B cell (primary cell): Measurements from ENCODE around the gene DLG2. TPM values are rescaled to one million over a fixed set of nuclear protein-coding genes. Genes with fewer than 3 reads are reported as not detected.

Experiments
- ATAC-seq: fragments of 200-7000 bp; cut with Tn5 transposase; one replicate; pipeline ENCODE4 v1.10.0; 2021; ENCODE audit warnings: low read depth, mild to moderate bottlenecking, moderate number of reproducible peaks, moderate library complexity
- CTCF ChIA-PET: fragments of 350-600 bp; sonication (Branson Sonifier 250); formaldehyde crosslinking; loops from one replicate; lab custom pipeline; 2021; ENCODE audit warnings: antibody characterized with exemption, inconsistent platforms; lab: Charles Lee
- POLR2A ChIA-PET: fragments of 350-600 bp; sonication (Branson Sonifier 250); formaldehyde crosslinking; loops from one replicate; lab custom pipeline; 2021; ENCODE audit warnings: antibody characterized with exemption; lab: Charles Lee
- DNase-seq: peaks from one replicate; pipeline ENCODE4 v3.0.0; 2013
- H2AFZ ChIP-seq: 2 replicates; pipeline ENCODE4 v1.6.1; 2012; ENCODE audit warnings: mild to moderate bottlenecking, low read depth, low read length; ENCODE audit not compliant: insufficient read depth, poor library complexity, severe bottlenecking
- H3K27ac ChIP-seq, 2 donors: 1 replicate in 1 of 2; 2 replicates in 1 of 2; pipeline ENCODE4 v1.5.1; 2012 to 2013; ENCODE audit warnings: low read length in 2 of 2, mild to moderate bottlenecking in 2 of 2, moderate library complexity in 1 of 2
- H3K27me3 ChIP-seq, 4 experiments: fragments of 200-600 bp in 1 of 4; sonication (generic) in 1 of 4; replicated peaks in 1 of 4; 1 replicate in 2 of 4; 2 replicates in 2 of 4; pipeline versions ENCODE4 v1.6.1 to v1.7.0; 2013 to 2016; ENCODE audit warnings: low read length in 3 of 4, mild to moderate bottlenecking in 2 of 4, mixed read lengths in 1 of 4, moderate library complexity in 1 of 4; ENCODE audit not compliant: insufficient read depth in 4 of 4, control insufficient read depth in 3 of 4; ENCODE audit errors: control extremely low read depth in 1 of 4
- H3K36me3 ChIP-seq, 2 experiments: replicated peaks in 1 of 2; 1 replicate in 1 of 2; 2 replicates in 1 of 2; pipeline versions ENCODE4 v1.6.1 to v1.7.1; 2013; ENCODE audit warnings: low read length in 1 of 2; ENCODE audit not compliant: insufficient read depth in 2 of 2, control insufficient read depth in 1 of 2; ENCODE audit errors: control extremely low read depth in 1 of 2, extremely low read depth in 1 of 2
- H3K4me1 ChIP-seq, 2 donors: fragments of 200-600 bp in 1 of 2; sonication (generic) in 1 of 2; 1 replicate in 1 of 2; 2 replicates in 1 of 2; pipeline versions ENCODE4 v1.5.1 to v1.6.1; 2013 to 2017; ENCODE audit warnings: low read length in 2 of 2; ENCODE audit not compliant: control insufficient read depth in 2 of 2, insufficient read depth in 2 of 2
- H3K4me2 ChIP-seq: replicated peaks from 2 replicates; pipeline ENCODE3; 2012; ENCODE audit warnings: mild to moderate bottlenecking, low read depth, low read length; ENCODE audit not compliant: poor library complexity, severe bottlenecking
- H3K4me3 ChIP-seq, 5 experiments: fragments of 200-600 bp in 1 of 5; sonication (generic) in 1 of 5; 1 replicate in 3 of 5; 2 replicates in 2 of 5; pipeline versions ENCODE4 v1.5.1 to v1.7.0; 2011 to 2016; ENCODE audit warnings: low read length in 4 of 5, mild to moderate bottlenecking in 4 of 5, low read depth in 2 of 5, control low read depth in 1 of 5, moderate library complexity in 1 of 5; ENCODE audit not compliant: insufficient read depth in 1 of 5; ENCODE audit errors: control extremely low read depth in 1 of 5, extremely low read depth in 1 of 5
- H3K79me2 ChIP-seq: fragments of 200-600 bp; sonication (generic); one replicate; pipeline ENCODE4 v1.6.0; 2016; ENCODE audit warnings: low read length; ENCODE audit not compliant: control insufficient read depth, insufficient read depth
- H3K9ac ChIP-seq: fragments of 200-600 bp; sonication (generic); 2 replicates; pipeline ENCODE4 v1.6.1; 2017; ENCODE audit warnings: mild to moderate bottlenecking, low read length, moderate library complexity
- H3K9me3 ChIP-seq, 3 donors: one replicate each; pipeline versions ENCODE4 v1.6.1 to v1.7.1; 2013; ENCODE audit warnings: low read length in 2 of 3; ENCODE audit not compliant: control insufficient read depth in 2 of 3, insufficient read depth in 1 of 3; ENCODE audit errors: control extremely low read depth in 1 of 3
- H4K20me1 ChIP-seq: 2 replicates; pipeline ENCODE4 v1.6.0; 2012; ENCODE audit warnings: mild to moderate bottlenecking, low read length; ENCODE audit not compliant: insufficient read depth, control insufficient read depth, poor library complexity, severe bottlenecking
- H3K27ac Mint-ChIP-seq: one replicate; pipeline ENCODE4 v1.8.0; 2021; ENCODE audit warnings: mixed read lengths
- H3K27me3 Mint-ChIP-seq: one replicate; pipeline ENCODE4 v1.8.0; 2021; ENCODE audit warnings: mixed read lengths
- H3K4me1 Mint-ChIP-seq: one replicate; pipeline ENCODE4 v1.8.0; 2021; ENCODE audit warnings: mixed read lengths
- H3K4me3 Mint-ChIP-seq: one replicate; pipeline ENCODE4 v1.8.0; 2021; ENCODE audit warnings: mixed read lengths
- H3K9me3 Mint-ChIP-seq: one replicate; pipeline ENCODE4 v1.8.0; 2022; ENCODE audit warnings: mixed read lengths; ENCODE audit not compliant: insufficient read depth
- EZH2 ChIP-seq: IDR thresholded peaks from 2 replicates; pipeline ENCODE4 v1.6.1; 2012; ENCODE audit warnings: borderline replicate concordance, low read depth, mild to moderate bottlenecking, moderate library complexity, low read length; ENCODE audit not compliant: insufficient read depth, poor library complexity, severe bottlenecking
- WGBS: methylation state at CpG from one replicate; pipeline ENCODE4 v1.1.5; 2013; ENCODE audit warnings: missing lambda C conversion rate; ENCODE audit not compliant: insufficient coverage; 5-methylcytosine and 5-hydroxymethylcytosine counted together
- intact Hi-C: fragments of 100-400 bp; cut with micrococcal nuclease; formaldehyde crosslinking; loops from one replicate; pipeline ENCODE4 v1.10.0; 2022
- polyA plus RNA-seq: library from polyadenylated mRNA; depleted of rRNA; stranded (reverse); fragments of >200 nt; gene quantifications from 2 replicates; pipeline ENCODE4 v1.2.3, GENCODE V29; 2012
- total RNA-seq, 2 donors: library from RNA; stranded (reverse); fragments of 120-200 nt in 1 of 2; gene quantifications; 1 replicate in 1 of 2; 2 replicates in 1 of 2; pipeline versions ENCODE4 v1.2.3 to v1.2.4, GENCODE V29; 2013 to 2022
- TF ChIP-seq, protein P1 (sequence below): fragments of 200-600 bp; IDR thresholded peaks from one replicate; pipeline ENCODE4 v1.8.0; 2022; ENCODE audit warnings: antibody characterized with exemption, mild to moderate bottlenecking

Gene DLG2
- total and polyA plus RNA-seq, 2 donors (not counting 1 experiment from before 2014, with no cell fraction given), result 0.54 to 5.4 TPM

DNA sequence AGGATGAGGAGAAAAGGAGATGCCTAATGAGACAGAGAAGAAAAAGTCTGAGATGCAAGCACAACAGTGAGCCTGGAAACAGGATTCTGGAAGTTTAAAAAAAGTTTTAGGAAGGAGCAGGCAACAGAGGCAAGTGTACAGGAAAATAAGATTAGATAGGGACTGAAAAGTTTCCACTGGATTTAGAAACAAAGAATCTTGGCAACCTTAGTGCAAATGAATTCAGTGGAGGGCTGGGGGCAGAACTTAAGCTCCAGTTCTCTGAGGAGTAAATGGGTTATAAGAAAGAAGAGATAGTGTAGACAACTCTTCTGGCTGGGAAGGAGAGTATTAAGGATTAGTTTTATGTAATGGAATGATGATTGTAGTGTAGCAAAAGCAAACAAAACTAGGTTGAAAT is 1712.1 kb downstream of the DLG2 start:
- Histone ChIP-seq H3K4me2 (no peak overlapping the region), H3K79me2 (no peaks in the 10 kb centered on the region), H3K9me3 (no peaks in the 10 kb centered on the region), H3K27me3 (no peaks in the 10 kb centered on the region), H4K20me1 (no peaks in the 10 kb centered on the region), H3K27ac (no peak overlapping the region), H3K4me3 (no peak overlapping the region), H3K36me3 (no peaks in the 10 kb centered on the region), H2AFZ (no peak overlapping the region), H3K9ac (no peak overlapping the region), H3K4me1 (no peaks in the 10 kb centered on the region)
- no peaks in the 10 kb centered on the region for H3K9me3 Mint-ChIP-seq
- intact Hi-C loops, result no loop called here
- no peak overlapping the region for H3K27ac Mint-ChIP-seq
- peaks cover 4% of the 10 kb centered on the region for H3K27me3 Mint-ChIP-seq
- DNase-seq (no peak), ATAC-seq (no peak)
- TF ChIP-seq, protein P1, sequence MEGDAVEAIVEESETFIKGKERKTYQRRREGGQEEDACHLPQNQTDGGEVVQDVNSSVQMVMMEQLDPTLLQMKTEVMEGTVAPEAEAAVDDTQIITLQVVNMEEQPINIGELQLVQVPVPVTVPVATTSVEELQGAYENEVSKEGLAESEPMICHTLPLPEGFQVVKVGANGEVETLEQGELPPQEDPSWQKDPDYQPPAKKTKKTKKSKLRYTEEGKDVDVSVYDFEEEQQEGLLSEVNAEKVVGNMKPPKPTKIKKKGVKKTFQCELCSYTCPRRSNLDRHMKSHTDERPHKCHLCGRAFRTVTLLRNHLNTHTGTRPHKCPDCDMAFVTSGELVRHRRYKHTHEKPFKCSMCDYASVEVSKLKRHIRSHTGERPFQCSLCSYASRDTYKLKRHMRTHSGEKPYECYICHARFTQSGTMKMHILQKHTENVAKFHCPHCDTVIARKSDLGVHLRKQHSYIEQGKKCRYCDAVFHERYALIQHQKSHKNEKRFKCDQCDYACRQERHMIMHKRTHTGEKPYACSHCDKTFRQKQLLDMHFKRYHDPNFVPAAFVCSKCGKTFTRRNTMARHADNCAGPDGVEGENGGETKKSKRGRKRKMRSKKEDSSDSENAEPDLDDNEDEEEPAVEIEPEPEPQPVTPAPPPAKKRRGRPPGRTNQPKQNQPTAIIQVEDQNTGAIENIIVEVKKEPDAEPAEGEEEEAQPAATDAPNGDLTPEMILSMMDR, result no peak
- TF ChIP-seq EZH2, result no peak
- H3K4me3 Mint-ChIP-seq, result no peak overlapping the region
- POLR2A ChIA-PET, result no interaction called here
- CTCF ChIA-PET, result no interaction called here
- no peaks in the 10 kb centered on the region for H3K4me1 Mint-ChIP-seq

DNA sequence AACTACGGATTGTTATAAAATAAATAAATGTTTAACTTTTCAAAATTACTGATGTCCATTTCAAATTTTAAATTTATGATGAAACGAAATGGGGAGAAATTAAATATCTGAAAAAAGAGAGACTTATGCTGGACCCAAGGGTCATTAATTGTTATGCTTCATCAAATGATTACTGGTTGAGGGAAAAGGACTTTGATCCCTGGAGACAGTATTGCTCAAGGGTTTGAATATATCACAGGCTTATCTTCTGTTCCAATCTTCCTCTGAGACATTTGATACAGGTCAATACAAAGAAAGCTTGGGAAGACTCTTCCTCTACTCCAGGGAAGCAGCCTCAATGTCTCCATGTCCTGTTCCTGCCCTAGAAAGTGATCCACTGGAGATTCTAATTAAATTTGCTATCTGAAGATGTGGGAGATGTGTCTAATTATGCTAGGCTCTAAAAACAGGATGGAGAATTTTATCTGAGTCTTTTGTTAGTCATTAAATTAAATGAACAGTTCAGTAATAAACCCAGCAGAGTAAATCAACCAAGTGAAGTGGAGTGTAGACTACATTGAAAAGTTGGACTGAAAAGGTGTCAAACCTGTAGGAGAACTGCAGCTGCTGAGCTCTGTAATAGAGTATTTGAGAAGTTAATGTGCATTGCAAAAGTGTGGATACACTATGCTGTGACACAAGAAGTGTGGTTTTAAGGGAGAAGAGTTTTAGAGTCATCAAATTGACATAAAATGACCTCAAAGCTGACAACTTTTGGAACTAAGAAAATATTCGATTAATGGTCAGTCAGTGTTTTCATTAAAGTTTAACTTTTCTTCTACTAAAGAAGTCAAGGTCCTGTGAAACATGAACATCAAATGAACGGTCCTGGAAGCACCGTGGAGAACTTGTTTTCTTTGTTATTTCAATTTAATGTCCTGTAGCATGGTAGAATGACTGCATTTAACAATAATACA is 1717.3 kb downstream of the DLG2 start:
- H3K27me3 ChIP-seq, result no peaks in the 10 kb centered on the region
- H3K27ac ChIP-seq, result no peak overlapping the region
- intact Hi-C loops, result no loop called here
- Mint-ChIP-seq H3K9me3 (no peaks in the 10 kb centered on the region), H3K4me1 (no peaks in the 10 kb centered on the region), H3K27me3 (no peaks in the 10 kb centered on the region), H3K27ac (no peak overlapping the region), H3K4me3 (no peak overlapping the region)
- H3K4me2 ChIP-seq, result no peak overlapping the region
- POLR2A ChIA-PET, result no interaction called here
- no peak overlapping the region for H3K4me3 ChIP-seq
- H3K9me3 ChIP-seq, result no peaks in the 10 kb centered on the region
- CTCF ChIA-PET, result no interaction called here
- TF ChIP-seq, protein P1, result no peak
- no peak for TF ChIP-seq EZH2
- no peak for DNase-seq
- no peak for ATAC-seq
- no peak overlapping the region for H3K9ac ChIP-seq
- H2AFZ ChIP-seq, result no peak overlapping the region
- H3K36me3 ChIP-seq, result no peaks in the 10 kb centered on the region
- H4K20me1 ChIP-seq, result no peaks in the 10 kb centered on the region
- no CpG with 5 or more reads among the region's 5 CpGs for WGBS
- no peaks in the 10 kb centered on the region for H3K79me2 ChIP-seq
- no peaks in the 10 kb centered on the region for H3K4me1 ChIP-seq
